HepG2 (cell line): ENCODE data around the gene RDH8.

ENCODE experiments used
- CBFB ChIP-seq: sonication (generic); formaldehyde crosslinking; IDR thresholded peaks from 2 replicates; pipeline ENCODE4 v1.4.0; 2020; ENCODE audit warnings: missing genetic modification reagents
- FOXA1 ChIP-seq, 2 experiments: fragments of 450-650 bp in 1 of 2; sonication (generic) in 1 of 2; formaldehyde crosslinking in 1 of 2; IDR thresholded peaks; 2 replicates each; pipeline versions ENCODE4 v1.4.0 to v1.6.1; 2016 to 2020; ENCODE audit warnings: missing genetic modification reagents in 1 of 2
- HMGXB4 ChIP-seq, 2 experiments: sonication (generic) in 1 of 2; formaldehyde crosslinking in 1 of 2; IDR thresholded peaks; 2 replicates each; pipeline versions ENCODE4 v1.4.0 to v1.6.1; 2018 to 2020; ENCODE audit warnings: missing genetic modification reagents in 2 of 2, borderline replicate concordance in 1 of 2, low read depth in 1 of 2, mild to moderate bottlenecking in 1 of 2, missing biosample characterization in 1 of 2
- HNRNPH1 ChIP-seq: fragments of 200-400 bp; formaldehyde crosslinking; optimal IDR thresholded peaks from 2 replicates; pipeline ENCODE3; 2017; ENCODE audit warnings: mild to moderate bottlenecking, low read depth, low read length
- NFAT5 ChIP-seq: sonication (generic); formaldehyde crosslinking; IDR thresholded peaks from 2 replicates; pipeline ENCODE4 v1.4.0; 2020; ENCODE audit warnings: missing genetic modification reagents
- PHF20 ChIP-seq: sonication (generic); formaldehyde crosslinking; IDR thresholded peaks from 2 replicates; pipeline ENCODE4 v1.5.0; 2020; ENCODE audit warnings: mild to moderate bottlenecking, missing genetic modification reagents
- POLR2A ChIP-seq, 2 experiments: IDR thresholded peaks; 2 replicates each; pipeline ENCODE4 v1.6.1; 2011; ENCODE audit warnings: low read depth in 2 of 2, low read length in 2 of 2, mild to moderate bottlenecking in 1 of 2, moderate library complexity in 1 of 2; ENCODE audit not compliant: insufficient read depth in 1 of 2
- POLR2AphosphoS5 ChIP-seq: IDR thresholded peaks from 2 replicates; pipeline ENCODE4 v1.6.1; 2012; ENCODE audit warnings: low read depth, low read length
- TCF7L2 ChIP-seq: IDR thresholded peaks from 2 replicates; pipeline ENCODE4 v1.6.1; 2011; ENCODE audit warnings: mild to moderate bottlenecking, low read depth, low read length, moderate library complexity
- ZNF207 ChIP-seq: fragments of 450-650 bp; IDR thresholded peaks from 2 replicates; pipeline ENCODE4 v1.6.1; 2016; ENCODE audit warnings: antibody characterized with exemption, borderline replicate concordance
- TF ChIP-seq, protein P1 (sequence below): IDR thresholded peaks from 2 replicates; pipeline ENCODE4 v1.6.1; 2016; ENCODE audit warnings: control low read depth
- TF ChIP-seq, protein P2 (sequence below): sonication (generic); formaldehyde crosslinking; IDR thresholded peaks from 2 replicates; pipeline ENCODE4 v1.5.0; 2020; ENCODE audit warnings: mild to moderate bottlenecking, missing genetic modification reagents, moderate library complexity

DNA sequence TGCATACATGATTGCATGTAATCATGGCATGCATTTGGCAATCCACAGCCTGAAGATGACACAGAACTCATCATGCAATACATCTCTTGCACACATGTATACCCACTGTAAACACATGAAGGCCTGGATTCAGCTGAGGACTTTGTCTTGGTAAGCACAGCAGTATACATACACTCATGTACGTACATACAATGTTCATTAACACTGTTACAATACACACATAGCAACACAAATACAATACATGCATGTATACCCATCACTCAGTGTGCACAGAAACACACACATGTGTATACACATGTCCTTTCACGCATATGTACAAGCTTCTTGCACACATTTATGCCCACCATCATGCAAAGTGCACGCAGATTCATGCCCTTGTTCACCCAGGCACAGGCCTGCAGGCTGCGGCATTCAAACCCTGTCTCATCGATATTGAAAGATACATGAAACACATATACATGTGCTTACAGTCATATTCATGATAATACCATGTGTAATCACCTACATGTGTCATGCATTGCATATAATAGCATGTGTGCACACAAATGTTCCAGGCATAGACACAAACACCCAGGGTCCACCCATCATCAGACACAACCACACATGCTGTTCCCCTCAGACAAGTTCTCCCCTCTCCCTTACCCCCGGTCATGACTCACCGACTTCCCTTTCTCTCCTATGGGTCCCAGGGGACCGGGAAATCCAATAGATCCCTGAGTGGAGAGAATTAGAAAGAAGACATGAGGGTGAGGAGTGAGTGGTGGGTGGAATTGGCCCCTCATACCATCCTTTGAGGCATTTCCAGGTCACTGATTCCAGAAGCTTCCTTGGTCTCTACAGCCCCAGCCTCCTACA lies 31.6 kb upstream of the RDH8 start:
- TF ChIP-seq POLR2AphosphoS5 = no peak
- no peak for TF ChIP-seq CBFB
- TF ChIP-seq POLR2A (IDR thresholded peaks at IDR 0.05; ENCODE audit: insufficient read depth in 1 of 2, low read depth in 2 of 2, low read length in 2 of 2) = no peak
- no peak for TF ChIP-seq TCF7L2
- TF ChIP-seq HMGXB4 (CRISPR knock-in tag; IDR thresholded peaks at IDR 0.05; ENCODE audit: borderline replicate concordance in 1 of 2, low read depth in 1 of 2) = no peak
- TF ChIP-seq, protein P1, sequence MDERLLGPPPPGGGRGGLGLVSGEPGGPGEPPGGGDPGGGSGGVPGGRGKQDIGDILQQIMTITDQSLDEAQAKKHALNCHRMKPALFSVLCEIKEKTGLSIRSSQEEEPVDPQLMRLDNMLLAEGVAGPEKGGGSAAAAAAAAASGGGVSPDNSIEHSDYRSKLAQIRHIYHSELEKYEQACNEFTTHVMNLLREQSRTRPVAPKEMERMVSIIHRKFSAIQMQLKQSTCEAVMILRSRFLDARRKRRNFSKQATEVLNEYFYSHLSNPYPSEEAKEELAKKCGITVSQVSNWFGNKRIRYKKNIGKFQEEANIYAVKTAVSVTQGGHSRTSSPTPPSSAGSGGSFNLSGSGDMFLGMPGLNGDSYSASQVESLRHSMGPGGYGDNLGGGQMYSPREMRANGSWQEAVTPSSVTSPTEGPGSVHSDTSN (CRISPR knock-in tag) = no peak
- TF ChIP-seq PHF20 (CRISPR knock-in tag) = no peak
- TF ChIP-seq, protein P2, sequence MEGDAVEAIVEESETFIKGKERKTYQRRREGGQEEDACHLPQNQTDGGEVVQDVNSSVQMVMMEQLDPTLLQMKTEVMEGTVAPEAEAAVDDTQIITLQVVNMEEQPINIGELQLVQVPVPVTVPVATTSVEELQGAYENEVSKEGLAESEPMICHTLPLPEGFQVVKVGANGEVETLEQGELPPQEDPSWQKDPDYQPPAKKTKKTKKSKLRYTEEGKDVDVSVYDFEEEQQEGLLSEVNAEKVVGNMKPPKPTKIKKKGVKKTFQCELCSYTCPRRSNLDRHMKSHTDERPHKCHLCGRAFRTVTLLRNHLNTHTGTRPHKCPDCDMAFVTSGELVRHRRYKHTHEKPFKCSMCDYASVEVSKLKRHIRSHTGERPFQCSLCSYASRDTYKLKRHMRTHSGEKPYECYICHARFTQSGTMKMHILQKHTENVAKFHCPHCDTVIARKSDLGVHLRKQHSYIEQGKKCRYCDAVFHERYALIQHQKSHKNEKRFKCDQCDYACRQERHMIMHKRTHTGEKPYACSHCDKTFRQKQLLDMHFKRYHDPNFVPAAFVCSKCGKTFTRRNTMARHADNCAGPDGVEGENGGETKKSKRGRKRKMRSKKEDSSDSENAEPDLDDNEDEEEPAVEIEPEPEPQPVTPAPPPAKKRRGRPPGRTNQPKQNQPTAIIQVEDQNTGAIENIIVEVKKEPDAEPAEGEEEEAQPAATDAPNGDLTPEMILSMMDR (CRISPR knock-in tag) = no peak
- no peak for TF ChIP-seq HNRNPH1
- no peak for TF ChIP-seq NFAT5 (CRISPR knock-in tag)
- TF ChIP-seq FOXA1 (IDR thresholded peaks at IDR 0.05) = no peak
- TF ChIP-seq FOXA1 (CRISPR knock-in tag; IDR thresholded peaks at IDR 0.05) = no peak
- TF ChIP-seq ZNF207 = no peak
